ENCODE data around the gene DISC1.
A peak's percentile ranks its signal among the peaks of the same experiment; 100 is the strongest.

DNA sequence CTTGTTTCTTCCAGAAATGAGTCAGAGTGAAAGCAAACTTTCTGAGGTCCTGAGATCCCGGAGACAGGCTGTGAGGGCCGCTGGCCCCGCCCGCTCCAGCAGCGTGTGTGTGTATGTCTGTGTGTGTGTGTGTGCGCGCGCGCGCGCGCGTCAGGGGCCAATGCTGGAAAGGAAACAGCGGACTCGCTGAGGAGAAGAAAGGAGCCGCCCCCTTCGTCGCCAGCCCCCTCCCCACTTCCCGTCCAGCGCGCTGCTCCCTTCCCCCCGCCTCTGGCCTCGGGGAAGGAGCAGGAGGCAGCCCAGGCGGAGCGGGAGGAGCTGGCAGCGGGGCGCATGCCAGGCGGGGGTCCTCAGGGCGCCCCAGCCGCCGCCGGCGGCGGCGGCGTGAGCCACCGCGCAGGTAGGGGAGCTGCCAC lies at the start of gene DISC1:
- TF ChIP-seq, protein P1, sequence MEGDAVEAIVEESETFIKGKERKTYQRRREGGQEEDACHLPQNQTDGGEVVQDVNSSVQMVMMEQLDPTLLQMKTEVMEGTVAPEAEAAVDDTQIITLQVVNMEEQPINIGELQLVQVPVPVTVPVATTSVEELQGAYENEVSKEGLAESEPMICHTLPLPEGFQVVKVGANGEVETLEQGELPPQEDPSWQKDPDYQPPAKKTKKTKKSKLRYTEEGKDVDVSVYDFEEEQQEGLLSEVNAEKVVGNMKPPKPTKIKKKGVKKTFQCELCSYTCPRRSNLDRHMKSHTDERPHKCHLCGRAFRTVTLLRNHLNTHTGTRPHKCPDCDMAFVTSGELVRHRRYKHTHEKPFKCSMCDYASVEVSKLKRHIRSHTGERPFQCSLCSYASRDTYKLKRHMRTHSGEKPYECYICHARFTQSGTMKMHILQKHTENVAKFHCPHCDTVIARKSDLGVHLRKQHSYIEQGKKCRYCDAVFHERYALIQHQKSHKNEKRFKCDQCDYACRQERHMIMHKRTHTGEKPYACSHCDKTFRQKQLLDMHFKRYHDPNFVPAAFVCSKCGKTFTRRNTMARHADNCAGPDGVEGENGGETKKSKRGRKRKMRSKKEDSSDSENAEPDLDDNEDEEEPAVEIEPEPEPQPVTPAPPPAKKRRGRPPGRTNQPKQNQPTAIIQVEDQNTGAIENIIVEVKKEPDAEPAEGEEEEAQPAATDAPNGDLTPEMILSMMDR (IDR thresholded peaks at IDR 0.05) = no peak
- peak in 1 of 2 donors; percentile 46 for TF ChIP-seq POLR2A (IDR thresholded peaks at IDR 0.05)

Data from uterus (tissue), 2 donors.